WERI-Rb-1 (cell line): Measurements from ENCODE around the gene ZNF764.

Experiments
- DNase-seq: peaks from one replicate; pipeline ENCODE4 v3.0.0-alpha.2; 2020
- H3K27ac ChIP-seq: fragments of 250-450 bp; sonication (Bioruptor Pico); 2 replicates; pipeline ENCODE4 v1.5.1; 2020; ENCODE audit warnings: mild to moderate bottlenecking, moderate library complexity
- H3K27me3 ChIP-seq: fragments of 250-450 bp; sonication (Bioruptor Pico); 2 replicates; pipeline ENCODE4 v1.5.1; 2021; ENCODE audit warnings: mild to moderate bottlenecking, low read depth, moderate library complexity; ENCODE audit not compliant: insufficient read depth, severe bottlenecking
- H3K36me3 ChIP-seq: fragments of 250-450 bp; sonication (Bioruptor Pico); 2 replicates; pipeline ENCODE4 v1.5.1; 2020; ENCODE audit warnings: mild to moderate bottlenecking, moderate library complexity
- H3K4me3 ChIP-seq: 2 replicates; pipeline ENCODE4 v1.5.1; 2011; ENCODE audit warnings: low read depth, mild to moderate bottlenecking, control low read depth, low read length
- H3K9me3 ChIP-seq: fragments of 250-450 bp; sonication (Bioruptor Pico); 2 replicates; pipeline ENCODE4 v1.5.1; 2021; ENCODE audit warnings: mild to moderate bottlenecking, moderate library complexity; ENCODE audit not compliant: severe bottlenecking
- TF ChIP-seq, protein P1 (sequence below): IDR thresholded peaks from 2 replicates; pipeline ENCODE4 v1.5.1; 2011; ENCODE audit warnings: low read depth, mild to moderate bottlenecking, control low read depth, inconsistent platforms, low read length

ZNF764 gene

DNA sequence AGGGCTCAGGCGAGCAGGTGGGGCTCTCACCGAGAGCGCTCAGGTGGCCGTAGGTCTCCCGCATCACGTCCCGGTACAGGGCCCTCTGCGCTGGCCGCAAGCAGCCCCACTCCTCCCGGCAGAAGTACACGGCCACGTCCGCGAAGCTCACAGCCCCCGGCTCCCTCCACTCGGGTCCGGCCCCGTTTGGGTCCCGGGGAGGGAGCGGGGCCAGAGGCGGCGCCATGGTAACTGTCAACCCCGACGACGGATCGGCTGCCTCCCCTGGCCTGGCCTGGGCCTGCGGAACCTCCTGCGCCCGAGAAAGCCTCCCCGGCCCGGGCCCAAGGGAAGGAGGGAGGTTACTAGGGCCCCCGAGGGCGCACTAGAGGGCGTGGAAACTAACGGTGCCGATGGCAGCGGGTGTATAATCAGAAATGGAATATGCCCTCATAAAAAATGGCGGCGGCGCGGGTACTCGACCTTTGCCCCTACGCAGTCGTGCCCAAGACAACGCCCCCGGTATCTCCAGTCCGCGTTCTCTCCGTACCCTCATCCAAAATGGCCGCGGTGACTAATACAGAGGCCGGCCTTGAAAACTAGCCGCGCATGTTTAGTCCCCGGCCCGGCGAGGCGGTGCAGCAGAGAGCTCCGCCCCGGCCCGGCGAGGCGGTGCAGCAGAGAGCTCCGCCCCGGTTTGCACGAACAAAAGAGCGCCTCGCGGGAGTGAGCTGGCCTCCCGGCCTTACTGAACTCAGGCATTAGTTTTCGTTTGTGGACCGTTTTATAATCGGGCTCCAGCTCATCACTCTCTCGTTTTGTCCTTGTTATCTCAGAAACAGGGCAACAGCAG is at the start of gene ZNF764:
TSS of gene ZNF764 (minus strand) at position 418 of the 832 bp plus-strand sequence. CDS start at position 226, 192 bp downstream.
- DNase-seq, result peak; percentile 90
- Histone ChIP-seq H3K27me3 (no peaks in the 10 kb centered on the region), H3K36me3 (peaks cover 14% of the 10 kb centered on the region), H3K27ac (peak within 1 kb of the TSS; percentile 90), H3K4me3 (peak within 1 kb of the TSS; percentile 73), H3K9me3 (peaks cover 4% of the 10 kb centered on the region)
- TF ChIP-seq, protein P1, sequence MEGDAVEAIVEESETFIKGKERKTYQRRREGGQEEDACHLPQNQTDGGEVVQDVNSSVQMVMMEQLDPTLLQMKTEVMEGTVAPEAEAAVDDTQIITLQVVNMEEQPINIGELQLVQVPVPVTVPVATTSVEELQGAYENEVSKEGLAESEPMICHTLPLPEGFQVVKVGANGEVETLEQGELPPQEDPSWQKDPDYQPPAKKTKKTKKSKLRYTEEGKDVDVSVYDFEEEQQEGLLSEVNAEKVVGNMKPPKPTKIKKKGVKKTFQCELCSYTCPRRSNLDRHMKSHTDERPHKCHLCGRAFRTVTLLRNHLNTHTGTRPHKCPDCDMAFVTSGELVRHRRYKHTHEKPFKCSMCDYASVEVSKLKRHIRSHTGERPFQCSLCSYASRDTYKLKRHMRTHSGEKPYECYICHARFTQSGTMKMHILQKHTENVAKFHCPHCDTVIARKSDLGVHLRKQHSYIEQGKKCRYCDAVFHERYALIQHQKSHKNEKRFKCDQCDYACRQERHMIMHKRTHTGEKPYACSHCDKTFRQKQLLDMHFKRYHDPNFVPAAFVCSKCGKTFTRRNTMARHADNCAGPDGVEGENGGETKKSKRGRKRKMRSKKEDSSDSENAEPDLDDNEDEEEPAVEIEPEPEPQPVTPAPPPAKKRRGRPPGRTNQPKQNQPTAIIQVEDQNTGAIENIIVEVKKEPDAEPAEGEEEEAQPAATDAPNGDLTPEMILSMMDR, result no peak

DNA sequence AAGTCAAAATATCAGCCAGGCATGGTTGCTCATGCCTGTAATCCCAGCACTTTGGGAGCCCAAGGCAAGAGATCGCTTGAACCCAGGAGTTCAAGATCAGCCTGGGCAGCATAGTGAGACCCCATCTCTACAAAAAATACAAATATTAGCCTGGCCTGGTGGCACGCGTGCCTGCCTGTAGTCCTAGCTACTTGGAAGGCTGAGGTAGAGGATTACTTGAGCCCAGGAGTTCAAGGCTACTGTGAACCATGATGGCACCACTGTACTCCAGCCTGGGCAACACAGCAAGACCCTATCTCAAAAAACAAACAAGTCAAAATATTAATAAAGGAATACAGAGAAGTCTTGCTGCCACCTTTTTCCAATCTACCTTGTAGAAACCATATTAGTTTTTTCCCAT is 47.8 kb upstream of the ZNF764 start:
- TF ChIP-seq, protein P1, result no peak
- Histone ChIP-seq H3K27me3 (no peaks in the 10 kb centered on the region), H3K27ac (no peak overlapping the region), H3K9me3 (peaks cover 3% of the 10 kb centered on the region), H3K4me3 (no peak overlapping the region), H3K36me3 (peaks cover 65% of the 10 kb centered on the region)
- no peak for DNase-seq

DNA sequence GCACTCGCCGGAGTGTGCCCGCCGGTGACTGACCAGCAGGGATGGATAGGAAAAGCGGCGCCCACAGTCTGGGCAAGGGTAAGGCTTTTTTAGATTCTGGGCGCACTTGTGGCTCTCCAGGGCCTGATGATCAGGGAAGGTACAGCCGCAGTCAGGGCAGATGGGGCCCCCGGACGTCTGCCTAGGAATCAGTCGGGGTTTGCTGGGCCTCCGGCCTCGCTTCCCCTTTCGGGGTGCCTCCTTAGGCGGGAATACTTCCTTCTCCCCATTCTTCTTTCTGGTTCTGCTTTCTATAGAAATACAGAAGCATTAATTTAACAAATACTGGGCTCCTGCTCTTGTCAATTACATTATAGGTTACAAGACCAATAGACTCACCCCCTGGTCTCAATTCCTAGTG is 47.0 kb upstream of the ZNF764 start:
- peaks cover 65% of the 10 kb centered on the region for H3K36me3 ChIP-seq

GRCh38 chr16:30604316-30604947 is 46.3 kb upstream of the ZNF764 start:
- H3K4me3 ChIP-seq, result no peak overlapping the region
- DNase-seq, result no peak
- peaks cover 60% of the 10 kb centered on the region for H3K36me3 ChIP-seq
- TF ChIP-seq, protein P1, result no peak
- no peaks in the 10 kb centered on the region for H3K27me3 ChIP-seq
- peaks cover 6% of the 10 kb centered on the region for H3K9me3 ChIP-seq
- H3K27ac ChIP-seq, result no peak overlapping the region

More for the DNA sequence above, 47.0 kb upstream of the ZNF764 start:
- Histone ChIP-seq H3K27ac (no peak overlapping the region), H3K9me3 (peaks cover 6% of the 10 kb centered on the region), H3K4me3 (no peak overlapping the region), H3K27me3 (no peaks in the 10 kb centered on the region)
- TF ChIP-seq, protein P1, result no peak
- DNase-seq, result no peak

DNA sequence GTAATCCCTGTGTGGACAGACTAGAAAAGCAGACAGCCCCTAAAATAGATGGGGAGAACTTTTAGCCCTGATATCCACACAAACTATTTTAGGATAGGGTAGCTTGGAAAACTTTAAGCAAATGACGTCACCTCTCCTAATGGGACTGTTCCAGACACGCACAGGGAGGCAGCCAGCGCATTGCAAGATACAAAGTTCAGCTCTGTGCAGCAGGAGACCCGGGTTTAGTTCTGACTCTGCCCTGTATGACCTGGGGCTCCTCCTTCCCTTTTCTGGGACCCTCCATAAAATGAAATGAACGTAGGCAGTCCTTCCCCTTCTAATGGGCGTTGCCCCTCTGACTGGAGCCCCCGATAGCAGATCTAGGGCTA is 45.8 kb upstream of the ZNF764 start:
- Histone ChIP-seq H3K4me3 (no peak overlapping the region), H3K9me3 (peaks cover 6% of the 10 kb centered on the region), H3K27ac (no peak overlapping the region), H3K27me3 (no peaks in the 10 kb centered on the region), H3K36me3 (peaks cover 60% of the 10 kb centered on the region)
- DNase-seq, result no peak
- TF ChIP-seq, protein P1, result no peak
